HK-2 (cell line): ENCODE measurements around the gene CPLANE2.
"Not testable (repeated sequence)": the region's sequence is repeated elsewhere in the genome, so short reads cannot be mapped to it uniquely, and the experiment has no call there.

Source experiments
- DNase-seq: peaks from one replicate; pipeline ENCODE4 v3.0.0-alpha.2; 2018; ENCODE audit not compliant: unreplicated experiment

Gene CPLANE2

GRCh38 chr1:16209132-16209846 lies 27.7 kb downstream of the CPLANE2 start:
- no peak for DNase-seq

- no peak for DNase-seq
These were observed 28.6 kb downstream of the CPLANE2 start for GRCh38 chr1:16208270-16208987.

GRCh38 chr1:16207318-16208269 lies 29.4 kb downstream of the CPLANE2 start:
- no peak for DNase-seq

GRCh38 chr1:16206547-16207317 lies 30.3 kb downstream of the CPLANE2 start:
- peak; percentile 97 for DNase-seq

- DNase-seq = no peak
These were observed 31.0 kb downstream of the CPLANE2 start for GRCh38 chr1:16205891-16206546.

- DNase-seq = no peak
These were observed 31.7 kb downstream of the CPLANE2 start for GRCh38 chr1:16205334-16205671.

GRCh38 chr1:16204634-16205333 lies 32.2 kb downstream of the CPLANE2 start:
- DNase-seq = peak; percentile 32

- DNase-seq = no peak
These were observed 32.8 kb downstream of the CPLANE2 start for GRCh38 chr1:16204216-16204615.

- no peak for DNase-seq
These were observed 33.4 kb downstream of the CPLANE2 start for GRCh38 chr1:16203550-16203949.

GRCh38 chr1:16202281-16203210 lies 34.4 kb downstream of the CPLANE2 start:
- no peak for DNase-seq

GRCh38 chr1:16199700-16200099 lies 37.3 kb downstream of the CPLANE2 start:
- no peak for DNase-seq

GRCh38 chr1:16199157-16199501 lies 37.9 kb downstream of the CPLANE2 start:
- no peak for DNase-seq

GRCh38 chr1:16198444-16199156 lies 38.4 kb downstream of the CPLANE2 start:
- DNase-seq = no peak

- DNase-seq = no peak
These were observed 40.1 kb downstream of the CPLANE2 start for GRCh38 chr1:16196874-16197273.

- not testable (repeated sequence) for DNase-seq
These were observed 40.8 kb downstream of the CPLANE2 start for GRCh38 chr1:16196139-16196538.

GRCh38 chr1:16195518-16195905 lies 41.5 kb downstream of the CPLANE2 start:
- no peak for DNase-seq

- DNase-seq = no peak
These were observed 45.0 kb downstream of the CPLANE2 start for GRCh38 chr1:16191916-16192546.

- no peak for DNase-seq
These were observed 45.7 kb downstream of the CPLANE2 start for GRCh38 chr1:16191309-16191708.
